Parathyroid adenoma (tissue), 2 donors: ENCODE data around the gene NOG.

Experiments used
- H2AFZ ChIP-seq: fragments of 300-600 bp; sonication (generic); one replicate; pipeline ENCODE4 v1.7.0; 2017; ENCODE audit warnings: antibody characterized with exemption, mild to moderate bottlenecking
- H3K27ac ChIP-seq: fragments of 300-600 bp; sonication (generic); one replicate; pipeline ENCODE4 v1.7.0; 2017
- H3K27me3 ChIP-seq: fragments of 300-600 bp; sonication (generic); one replicate; pipeline ENCODE4 v1.7.0; 2017; ENCODE audit warnings: low read length; ENCODE audit not compliant: control insufficient read depth, insufficient read depth
- H3K36me3 ChIP-seq: fragments of 300-600 bp; sonication (generic); one replicate; pipeline ENCODE4 v1.7.0; 2017; ENCODE audit warnings: low read length; ENCODE audit not compliant: control insufficient read depth, insufficient read depth
- H3K4me1 ChIP-seq: fragments of 300-600 bp; sonication (generic); one replicate; pipeline ENCODE4 v1.7.0; 2017; ENCODE audit warnings: control low read depth
- H3K4me2 ChIP-seq: fragments of 300-600 bp; sonication (generic); one replicate; pipeline ENCODE4 v1.7.0; 2017; ENCODE audit warnings: low read length
- H3K4me3 ChIP-seq: fragments of 300-600 bp; sonication (generic); one replicate; pipeline ENCODE4 v1.7.0; 2017; ENCODE audit warnings: low read depth, low read length
- H3K79me2 ChIP-seq: fragments of 300-600 bp; sonication (generic); one replicate; pipeline ENCODE4 v1.7.0; 2017; ENCODE audit warnings: control low read depth
- H3K9ac ChIP-seq: fragments of 300-600 bp; sonication (generic); one replicate; pipeline ENCODE4 v1.7.0; 2017; ENCODE audit warnings: mild to moderate bottlenecking
- H3K9me3 ChIP-seq: fragments of 300-600 bp; sonication (generic); one replicate; pipeline ENCODE4 v1.7.0; 2017; ENCODE audit warnings: low read length; ENCODE audit not compliant: control insufficient read depth
- CTCF ChIP-seq: fragments of 300-600 bp; sonication (generic); IDR thresholded peaks from one replicate; pipeline ENCODE4 v1.7.0; 2017; ENCODE audit warnings: antibody characterized with exemption, mild to moderate bottlenecking
- donor health status: primary hyperparathyroidism.

Gene NOG

GRCh38 chr17:56637254-56637653, 43.8 kb downstream of the NOG start:
- Histone ChIP-seq H3K36me3 (no peaks in the 10 kb centered on the region), H3K4me2 (no peak overlapping the region), H3K4me1 (no peaks in the 10 kb centered on the region), H3K4me3 (no peak overlapping the region), H3K9me3 (no peaks in the 10 kb centered on the region), H3K27me3 (no peaks in the 10 kb centered on the region), H3K79me2 (no peaks in the 10 kb centered on the region), H3K27ac (no peak overlapping the region), H2AFZ (no peak overlapping the region), H3K9ac (no peak overlapping the region)
- no peak for TF ChIP-seq CTCF

- TF ChIP-seq CTCF, result no peak
- H3K9ac ChIP-seq, result no peak overlapping the region
- H3K27me3 ChIP-seq, result no peaks in the 10 kb centered on the region
These were observed 45.1 kb downstream of the NOG start for GRCh38 chr17:56638591-56639051.

GRCh38 chr17:56639517-56639916, 46.0 kb downstream of the NOG start:
- TF ChIP-seq CTCF, result no peak
- H3K4me3 ChIP-seq, result no peak overlapping the region

More at GRCh38 chr17:56638591-56639051, 45.1 kb downstream of the NOG start:
- no peaks in the 10 kb centered on the region for H3K9me3 ChIP-seq
- no peaks in the 10 kb centered on the region for H3K4me1 ChIP-seq
- H3K4me2 ChIP-seq, result no peak overlapping the region
- no peaks in the 10 kb centered on the region for H3K79me2 ChIP-seq
- H3K36me3 ChIP-seq, result no peaks in the 10 kb centered on the region
- H3K27ac ChIP-seq, result no peak overlapping the region
- no peak overlapping the region for H3K4me3 ChIP-seq
- no peak overlapping the region for H2AFZ ChIP-seq

GRCh38 chr17:56640116-56640515, 46.6 kb downstream of the NOG start:
- no peak overlapping the region for H3K4me2 ChIP-seq
- H2AFZ ChIP-seq, result no peak overlapping the region
- TF ChIP-seq CTCF, result no peak
- H3K27ac ChIP-seq, result no peak overlapping the region
- no peaks in the 10 kb centered on the region for H3K27me3 ChIP-seq
- no peak overlapping the region for H3K4me3 ChIP-seq
- no peaks in the 10 kb centered on the region for H3K4me1 ChIP-seq
- H3K9ac ChIP-seq, result no peak overlapping the region
- no peaks in the 10 kb centered on the region for H3K36me3 ChIP-seq
- H3K79me2 ChIP-seq, result no peaks in the 10 kb centered on the region
- no peaks in the 10 kb centered on the region for H3K9me3 ChIP-seq

More at GRCh38 chr17:56639517-56639916, 46.0 kb downstream of the NOG start:
- H2AFZ ChIP-seq, result no peak overlapping the region
- H3K36me3 ChIP-seq, result no peaks in the 10 kb centered on the region
- H3K9me3 ChIP-seq, result no peaks in the 10 kb centered on the region
- H3K9ac ChIP-seq, result no peak overlapping the region
- no peaks in the 10 kb centered on the region for H3K79me2 ChIP-seq
- no peaks in the 10 kb centered on the region for H3K4me1 ChIP-seq
- H3K4me2 ChIP-seq, result no peak overlapping the region
- H3K27me3 ChIP-seq, result no peaks in the 10 kb centered on the region
- H3K27ac ChIP-seq, result no peak overlapping the region

GRCh38 chr17:56641373-56641772, 47.9 kb downstream of the NOG start:
- Histone ChIP-seq H3K27ac (no peak overlapping the region), H2AFZ (no peak overlapping the region), H3K4me2 (no peak overlapping the region), H3K4me1 (no peaks in the 10 kb centered on the region), H3K36me3 (no peaks in the 10 kb centered on the region), H3K27me3 (no peaks in the 10 kb centered on the region), H3K9ac (no peak overlapping the region), H3K79me2 (no peaks in the 10 kb centered on the region), H3K9me3 (no peaks in the 10 kb centered on the region), H3K4me3 (no peak overlapping the region)
- TF ChIP-seq CTCF, result no peak
